ENCODE data around the gene FRMD4A.

FRMD4A gene

GRCh38 chr10:13722747-13723653 is 607.7 kb downstream of the FRMD4A start:
- no peaks in the 10 kb centered on the region for H3F3A ChIP-seq (ENCODE audit: insufficient read depth)
- no peak overlapping the region for H3K27ac ChIP-seq (ENCODE audit: low read depth, low read length)
- H3K4me3 ChIP-seq (ENCODE audit: insufficient read depth, low read length, poor library complexity, severe bottlenecking): no peak overlapping the region
- H3K79me2 ChIP-seq (ENCODE audit: insufficient read depth, low read length): no peaks in the 10 kb centered on the region
- H3K9ac ChIP-seq (ENCODE audit: low read length): no peak overlapping the region
- H3K9me3 ChIP-seq (ENCODE audit: insufficient read depth, low read length): no peaks in the 10 kb centered on the region
- H3K27me3 ChIP-seq (ENCODE audit: low read length): no peaks in the 10 kb centered on the region
- H3K9me2 ChIP-seq (replicated peaks; ENCODE audit: insufficient read depth, low read length): no peaks in the 10 kb centered on the region
- no peaks in the 10 kb centered on the region for H4K20me1 ChIP-seq (ENCODE audit: low read depth, low read length)
- H2AFZ ChIP-seq (ENCODE audit: low read depth, low read length, severe bottlenecking): no peak overlapping the region
- no peaks in the 10 kb centered on the region for H3K36me3 ChIP-seq (ENCODE audit: low read length)
- H3K4me2 ChIP-seq (ENCODE audit: low read depth, low read length, poor library complexity, severe bottlenecking): no peak overlapping the region
- TF ChIP-seq EZH2phosphoT487 (conservative IDR thresholded peaks at IDR 0.05; ENCODE audit: low read length) (no peak), CTCF (IDR thresholded peaks at IDR 0.05; ENCODE audit: insufficient read depth, low read length, poor library complexity, severe bottlenecking) (no peak)

- no peaks in the 10 kb centered on the region for H3K36me3 ChIP-seq (ENCODE audit: low read length)
- H3K4me3 ChIP-seq (ENCODE audit: insufficient read depth, low read length, poor library complexity, severe bottlenecking): no peak overlapping the region
- no peak overlapping the region for H2AFZ ChIP-seq (ENCODE audit: low read depth, low read length, severe bottlenecking)
- H3F3A ChIP-seq (ENCODE audit: insufficient read depth): no peaks in the 10 kb centered on the region
- TF ChIP-seq EZH2phosphoT487 (conservative IDR thresholded peaks at IDR 0.05; ENCODE audit: low read length): no peak
- TF ChIP-seq CTCF (IDR thresholded peaks at IDR 0.05; ENCODE audit: insufficient read depth, low read length, poor library complexity, severe bottlenecking): no peak
- H3K27me3 ChIP-seq (ENCODE audit: low read length): no peaks in the 10 kb centered on the region
- no peaks in the 10 kb centered on the region for H3K79me2 ChIP-seq (ENCODE audit: insufficient read depth, low read length)
- H3K9ac ChIP-seq (ENCODE audit: low read length): no peak overlapping the region
- H4K20me1 ChIP-seq (ENCODE audit: low read depth, low read length): no peaks in the 10 kb centered on the region
- no peak overlapping the region for H3K27ac ChIP-seq (ENCODE audit: low read depth, low read length)
- H3K9me3 ChIP-seq (ENCODE audit: insufficient read depth, low read length): no peaks in the 10 kb centered on the region
- H3K4me2 ChIP-seq (ENCODE audit: low read depth, low read length, poor library complexity, severe bottlenecking): no peak overlapping the region
- no peaks in the 10 kb centered on the region for H3K9me2 ChIP-seq (replicated peaks; ENCODE audit: insufficient read depth, low read length)
Measured at GRCh38 chr10:13721486-13721885, 609.2 kb downstream of the FRMD4A start.

GRCh38 chr10:13720699-13721098 is 610.0 kb downstream of the FRMD4A start:
- no peaks in the 10 kb centered on the region for H3K36me3 ChIP-seq (ENCODE audit: low read length)
- H3K79me2 ChIP-seq (ENCODE audit: insufficient read depth, low read length): no peaks in the 10 kb centered on the region
- H3K9me2 ChIP-seq (replicated peaks; ENCODE audit: insufficient read depth, low read length): no peaks in the 10 kb centered on the region
- H3K27ac ChIP-seq (ENCODE audit: low read depth, low read length): no peak overlapping the region
- H3K27me3 ChIP-seq (ENCODE audit: low read length): no peaks in the 10 kb centered on the region
- no peak overlapping the region for H3K9ac ChIP-seq (ENCODE audit: low read length)
- H3K4me3 ChIP-seq (ENCODE audit: insufficient read depth, low read length, poor library complexity, severe bottlenecking): no peak overlapping the region
- TF ChIP-seq EZH2phosphoT487 (conservative IDR thresholded peaks at IDR 0.05; ENCODE audit: low read length) (no peak), CTCF (IDR thresholded peaks at IDR 0.05; ENCODE audit: insufficient read depth, low read length, poor library complexity, severe bottlenecking) (no peak)
- no peaks in the 10 kb centered on the region for H4K20me1 ChIP-seq (ENCODE audit: low read depth, low read length)
- no peaks in the 10 kb centered on the region for H3F3A ChIP-seq (ENCODE audit: insufficient read depth)
- H3K9me3 ChIP-seq (ENCODE audit: insufficient read depth, low read length): no peaks in the 10 kb centered on the region
- no peak overlapping the region for H3K4me2 ChIP-seq (ENCODE audit: low read depth, low read length, poor library complexity, severe bottlenecking)
- no peak overlapping the region for H2AFZ ChIP-seq (ENCODE audit: low read depth, low read length, severe bottlenecking)

Data from SU-DHL-6 (cell line).